GM12878 (cell line): ENCODE results near the gene PBLD.

Experiments
- CHD2 ChIP-seq: IDR thresholded peaks from 2 replicates; pipeline ENCODE4 v1.6.1; 2011; ENCODE audit warnings: low read depth, low read length, improper control_type of control experiment, borderline replicate concordance
- TF ChIP-seq, protein P1 (sequence below): IDR thresholded peaks from 2 replicates; pipeline ENCODE4 v1.6.1; 2011; ENCODE audit warnings: low read depth, low read length, improper control_type of control experiment, borderline replicate concordance

DNA sequence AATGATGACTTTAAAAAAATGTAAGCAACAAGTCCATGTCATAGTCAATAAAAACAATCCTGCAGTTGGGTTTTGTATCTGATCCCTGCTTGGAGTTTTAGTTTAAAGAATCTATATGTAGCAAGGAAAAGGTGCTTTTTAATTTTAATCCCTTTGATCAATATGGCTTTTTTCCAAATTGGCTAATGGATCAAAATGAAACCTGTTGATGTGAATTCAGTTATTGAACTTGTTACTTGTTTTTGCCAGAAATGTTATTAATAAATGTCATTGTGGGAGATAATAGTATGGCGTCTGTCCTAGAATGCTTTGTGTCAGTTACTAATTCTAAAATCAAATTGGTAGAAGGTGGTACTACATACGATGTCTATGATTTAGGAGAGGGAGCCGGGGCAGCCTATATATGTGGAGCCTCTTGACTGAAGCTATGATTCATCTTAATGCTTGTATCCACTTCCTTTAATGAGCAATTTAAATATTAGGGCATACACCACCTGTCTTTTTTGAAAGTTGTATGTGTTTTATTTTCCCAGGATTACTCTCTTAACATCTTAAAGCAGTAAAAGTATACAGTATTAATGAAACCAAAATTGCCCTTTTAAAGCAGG lies 10.3 kb upstream of the PBLD start:
- no peak for TF ChIP-seq CHD2
- TF ChIP-seq, protein P1, sequence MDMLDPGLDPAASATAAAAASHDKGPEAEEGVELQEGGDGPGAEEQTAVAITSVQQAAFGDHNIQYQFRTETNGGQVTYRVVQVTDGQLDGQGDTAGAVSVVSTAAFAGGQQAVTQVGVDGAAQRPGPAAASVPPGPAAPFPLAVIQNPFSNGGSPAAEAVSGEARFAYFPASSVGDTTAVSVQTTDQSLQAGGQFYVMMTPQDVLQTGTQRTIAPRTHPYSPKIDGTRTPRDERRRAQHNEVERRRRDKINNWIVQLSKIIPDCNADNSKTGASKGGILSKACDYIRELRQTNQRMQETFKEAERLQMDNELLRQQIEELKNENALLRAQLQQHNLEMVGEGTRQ = no peak
